ENCODE data around the gene PHETA1.
"Not testable (repeated sequence)": the region's sequence is repeated elsewhere in the genome, so short reads cannot be mapped to it uniquely, and the experiment has no call there.

GRCh38 chr12:111399741-111400404 is 31.0 kb upstream of the PHETA1 start:
- TF ChIP-seq CTCF (IDR thresholded peaks at IDR 0.05; ENCODE audit: low read depth, low read length, poor library complexity, severe bottlenecking); EZH2phosphoT487 (IDR thresholded peaks at IDR 0.05; ENCODE audit: borderline replicate concordance, low read length): not testable (repeated sequence)
